Inflammatory macrophage (primary cell): ENCODE results near the gene GRK5.

Experiments used
- DNase-seq, 2 donors: peaks; one replicate each; pipeline ENCODE4 v3.0.0-alpha.2; 2020 to 2022

GRK5 gene

DNA sequence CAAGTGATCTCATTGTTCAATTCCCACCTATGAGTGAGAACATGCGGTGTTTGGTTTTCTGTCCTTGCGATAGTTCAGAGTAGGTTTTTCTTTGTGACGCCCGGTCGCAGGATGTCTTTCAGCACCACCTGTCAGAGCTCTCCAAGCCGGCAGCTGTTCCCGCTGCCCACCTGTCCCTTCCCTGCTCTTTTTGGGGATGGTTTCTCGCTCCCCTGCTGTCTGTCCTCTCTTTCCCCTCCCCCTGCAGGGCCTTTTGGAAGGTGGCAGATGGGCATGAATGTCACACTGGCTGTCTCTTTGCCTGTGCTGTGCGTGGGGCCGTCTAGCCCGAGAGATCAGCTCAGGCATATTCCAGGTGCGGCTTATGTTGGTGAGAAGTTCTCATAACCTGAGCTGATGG is 137.0 kb downstream of the GRK5 start:
- no peak for DNase-seq

GRCh38 chr10:119346095-119346832 is 138.9 kb downstream of the GRK5 start:
- no peak for DNase-seq

- no peak for DNase-seq
Measured at GRCh38 chr10:119347181-119347974, 140.0 kb downstream of the GRK5 start.

DNA sequence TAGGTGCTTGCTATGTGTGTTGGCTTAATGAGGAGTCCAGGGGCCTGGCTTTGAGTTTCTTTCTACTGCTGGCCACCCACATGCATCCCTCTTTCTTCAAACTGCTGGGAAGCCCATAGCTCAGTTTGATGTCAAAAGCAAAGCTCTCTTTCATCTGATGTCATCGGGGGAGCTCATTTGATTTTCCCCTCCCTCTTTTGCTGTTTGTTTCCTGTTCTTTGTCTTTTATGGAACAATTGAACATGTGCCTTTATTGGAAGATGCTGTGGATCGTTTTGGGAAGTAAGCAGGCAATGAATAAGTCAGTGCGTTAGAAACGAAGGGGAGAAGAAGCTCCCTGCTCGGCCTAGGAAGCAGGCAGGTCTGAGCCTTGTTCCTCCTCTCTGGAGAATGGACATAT is 140.7 kb downstream of the GRK5 start:
- DNase-seq: no peak

DNA sequence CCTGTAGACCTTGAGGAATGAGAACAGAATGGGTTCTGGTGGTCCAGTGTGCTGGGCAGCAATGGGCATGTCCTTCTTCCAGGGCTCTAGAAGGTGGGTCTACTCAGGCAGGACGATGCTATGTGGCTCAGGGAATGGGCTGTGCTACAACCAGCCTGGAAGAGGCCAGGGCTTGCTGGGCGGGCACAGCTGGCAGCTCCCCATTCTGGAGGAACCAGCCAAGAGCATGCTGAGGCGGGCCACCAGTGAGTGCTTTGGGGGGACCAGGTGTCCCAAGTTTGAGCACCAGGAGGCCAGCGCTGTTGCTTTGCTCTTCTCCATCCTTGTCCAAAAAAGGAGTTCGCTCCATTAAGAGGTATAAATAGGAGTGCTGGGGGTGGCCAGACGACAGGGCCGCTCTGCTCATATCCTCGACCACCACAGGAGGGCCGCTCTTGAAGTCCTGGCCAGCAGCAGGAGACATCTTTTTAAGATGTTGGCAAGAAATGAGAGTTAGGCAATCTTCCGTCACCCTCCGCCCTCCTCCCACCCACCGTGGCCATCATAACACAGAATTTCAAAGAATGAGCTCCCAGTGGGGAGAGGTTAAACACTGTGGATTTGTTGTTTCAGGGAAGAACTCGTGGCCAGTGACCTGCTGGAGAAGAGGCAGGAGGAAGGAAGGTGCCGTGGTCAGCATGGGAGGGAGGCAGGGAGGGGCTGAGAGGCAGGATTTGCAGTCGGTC is 141.3 kb downstream of the GRK5 start:
- DNase-seq: no peak

GRCh38 chr10:119349341-119349740 is 142.0 kb downstream of the GRK5 start:
- DNase-seq: no peak

DNA sequence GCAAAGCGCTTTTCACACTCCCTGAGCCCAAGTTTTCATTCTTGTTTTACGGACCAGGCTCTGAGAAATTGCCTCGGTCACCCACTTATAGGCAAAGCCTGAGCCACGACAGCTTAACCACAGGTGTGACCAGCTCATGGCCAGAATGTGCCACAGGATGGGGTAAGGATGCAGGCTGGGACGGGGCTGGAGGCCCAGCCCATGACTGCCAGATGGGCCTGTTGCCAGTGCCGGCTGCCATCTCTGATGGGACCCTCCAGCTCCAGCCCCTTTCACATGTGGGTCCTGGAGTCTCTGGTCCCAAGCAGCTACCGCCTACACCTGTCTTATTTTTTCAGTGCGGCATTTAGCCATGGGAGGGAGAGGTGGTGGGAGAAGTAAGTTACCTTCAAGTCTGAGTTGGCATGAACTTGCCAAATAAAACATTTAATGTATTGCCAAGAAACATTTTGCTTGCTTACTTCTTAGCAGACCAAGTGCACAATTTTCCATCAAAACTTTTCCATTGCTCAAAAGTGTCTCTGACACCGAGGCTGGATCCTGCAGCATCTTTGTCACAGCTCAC is 142.6 kb downstream of the GRK5 start:
- no peak for DNase-seq

GRCh38 chr10:119350502-119351097 is 143.2 kb downstream of the GRK5 start:
- no peak for DNase-seq

- no peak for DNase-seq
Measured at GRCh38 chr10:119351189-119351588, 143.8 kb downstream of the GRK5 start.

DNA sequence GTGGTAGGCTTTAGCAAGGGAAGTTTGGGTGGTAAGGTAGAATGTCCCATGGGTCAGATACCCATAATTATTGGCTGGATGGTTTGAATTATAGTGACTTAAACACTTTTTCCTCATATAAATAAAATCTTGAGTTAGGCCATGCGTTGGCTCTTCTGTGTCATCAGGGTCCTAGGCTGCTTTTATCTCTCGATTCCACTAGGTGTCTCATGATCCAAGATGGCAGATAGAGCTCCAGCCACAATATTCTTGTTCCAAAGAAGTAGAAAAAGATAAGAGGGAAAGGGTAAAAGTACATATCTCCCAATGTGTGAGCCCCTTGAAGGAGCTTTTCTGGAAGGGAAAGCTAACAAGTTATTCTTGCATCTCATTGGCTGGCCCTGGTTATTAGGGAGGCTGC is 144.7 kb downstream of the GRK5 start:
- DNase-seq: no peak

DNA sequence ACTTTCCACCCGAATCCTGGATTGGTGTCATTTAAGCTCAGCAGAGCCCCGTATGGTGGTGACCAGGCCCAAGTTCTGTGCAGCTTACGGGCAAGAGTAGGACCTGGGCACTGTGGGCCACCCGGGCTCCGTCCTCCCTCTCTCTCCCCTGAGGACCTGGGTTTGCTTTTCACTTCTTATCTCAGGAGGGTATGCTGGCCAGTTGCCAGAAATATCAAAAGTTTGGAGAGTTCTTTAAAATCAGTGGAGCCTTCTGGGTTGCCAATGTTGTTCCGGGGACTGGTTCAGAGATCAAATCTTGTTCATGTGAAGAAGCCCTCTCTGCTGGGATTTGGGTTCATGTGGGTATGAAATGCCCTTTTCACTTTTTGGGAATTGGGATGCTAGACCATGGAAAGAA is 145.4 kb downstream of the GRK5 start:
- DNase-seq: no peak

GRCh38 chr10:119353421-119353820 is 146.1 kb downstream of the GRK5 start:
- DNase-seq: no peak

DNA sequence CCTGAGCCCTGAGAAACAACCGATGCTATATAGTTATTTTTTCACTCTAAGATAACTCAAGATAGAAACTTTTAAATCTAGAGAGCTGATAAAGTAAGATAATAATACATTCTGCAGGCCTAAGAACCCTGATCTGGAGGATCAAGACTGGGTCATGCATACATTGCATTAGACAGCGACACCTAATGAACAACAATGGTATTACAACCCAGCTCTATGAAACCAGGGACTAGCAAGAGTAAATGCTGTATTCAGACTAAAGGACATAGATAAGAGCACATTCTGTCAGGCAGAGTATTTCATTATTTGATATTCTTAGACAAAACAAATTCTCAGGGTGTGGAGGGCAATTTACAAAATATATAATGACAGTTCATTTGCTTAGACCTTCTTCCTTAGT is 148.6 kb downstream of the GRK5 start:
- DNase-seq: no peak

- DNase-seq: no peak
Measured at GRCh38 chr10:119357412-119358151, 150.2 kb downstream of the GRK5 start.

- DNase-seq: no peak
Measured at GRCh38 chr10:119358152-119358512, 150.8 kb downstream of the GRK5 start.

DNA sequence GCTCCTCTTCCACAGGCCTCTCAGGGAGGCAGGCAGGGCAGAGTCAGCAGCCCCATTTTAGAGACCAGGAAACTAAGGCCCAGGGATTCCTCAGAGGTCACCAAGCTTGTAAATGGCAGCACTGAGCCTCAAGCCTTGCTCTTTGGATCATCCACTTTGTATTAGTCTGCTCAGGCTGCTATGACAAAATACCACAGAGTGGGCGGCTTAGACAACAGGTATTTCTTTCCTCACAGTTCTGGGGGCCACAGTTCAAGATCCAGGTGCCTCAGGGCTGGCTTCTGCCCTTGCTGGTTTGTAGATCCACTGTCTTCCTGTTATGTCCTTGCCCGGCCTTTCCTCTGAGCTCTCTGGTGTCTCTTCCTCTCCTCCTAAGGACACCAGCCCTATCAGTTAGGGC is 151.2 kb downstream of the GRK5 start:
- DNase-seq: no peak

- DNase-seq: no peak
Measured at GRCh38 chr10:119359025-119359424, 151.7 kb downstream of the GRK5 start.

DNA sequence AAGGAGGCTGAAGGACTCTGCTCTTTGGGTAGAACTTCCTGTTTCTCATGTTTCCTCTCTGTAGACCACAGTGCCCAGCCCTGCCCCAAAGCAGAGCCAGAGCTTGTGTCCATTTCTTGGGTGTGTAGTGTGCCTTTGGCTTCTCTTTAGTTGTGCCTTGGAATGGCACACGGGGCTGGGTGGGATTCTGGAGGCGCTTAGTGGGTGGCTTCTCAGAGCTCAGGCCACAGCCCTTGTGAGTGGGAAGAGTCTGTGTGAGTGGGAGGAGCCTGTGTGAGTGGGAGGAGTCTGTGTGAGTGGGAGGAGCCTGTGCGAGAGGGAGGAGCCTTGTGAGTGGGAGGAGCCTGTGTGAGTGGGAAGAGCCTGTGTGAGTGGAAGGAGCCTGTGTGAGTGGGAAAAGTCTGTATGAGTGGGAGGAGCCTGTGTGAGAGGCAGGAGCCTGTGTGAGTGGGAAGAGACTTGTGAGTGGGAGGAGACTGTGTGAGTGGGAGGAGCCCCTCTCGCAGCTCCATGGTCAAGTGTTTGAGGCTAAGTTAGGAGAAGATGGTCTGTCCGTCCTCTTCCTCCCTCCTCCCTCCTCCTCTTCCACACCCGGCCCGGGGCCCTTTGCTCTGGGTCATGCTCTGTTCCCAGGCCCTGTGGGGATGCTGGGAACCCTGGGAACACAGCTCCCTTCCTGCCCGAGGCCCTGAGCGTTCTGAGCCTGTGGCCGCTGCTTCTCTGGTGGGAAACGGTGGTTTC is 153.0 kb downstream of the GRK5 start:
- DNase-seq: peak; percentile 27 to 30

GRCh38 chr10:119361037-119361436 is 153.7 kb downstream of the GRK5 start:
- no peak for DNase-seq

DNA sequence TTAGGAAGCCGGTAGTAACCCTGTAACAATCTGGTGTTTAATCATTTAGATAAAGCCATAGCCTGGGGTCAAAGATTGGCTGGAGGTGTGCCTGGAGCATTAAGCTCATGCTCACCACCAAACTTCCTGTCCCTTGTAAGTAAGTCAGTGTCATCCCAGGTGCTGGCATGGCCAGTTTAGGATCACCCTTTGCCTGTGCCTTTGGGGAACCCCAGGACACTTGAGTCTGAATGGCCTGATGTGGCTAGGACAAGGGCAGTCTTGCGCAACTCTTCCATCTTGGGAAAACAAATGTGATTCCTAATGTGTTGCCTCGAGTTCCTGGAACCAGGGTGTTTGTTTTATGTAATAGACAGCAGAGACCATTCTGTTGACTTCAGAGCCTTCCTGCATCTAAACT is 154.8 kb downstream of the GRK5 start:
- no peak for DNase-seq
